Measurements from ENCODE around the gene S100A3. TPM values are rescaled to one million over a fixed set of nuclear protein-coding genes. Genes with fewer than 3 reads are reported as not detected.
"Not testable (repeated sequence)": the region's sequence is repeated elsewhere in the genome, so short reads cannot be mapped to it uniquely, and the experiment has no call there.

Gene S100A3
- total RNA-seq, 2 donors from 2014 or later, result 0.61 TPM; not detected in 1

- no peaks in the 10 kb centered on the region for H3K27me3 ChIP-seq
- no peak overlapping the region for H3K27ac ChIP-seq
- H3K4me1 ChIP-seq, result peaks cover 26% of the 10 kb centered on the region
- H3K9me3 ChIP-seq, result no peaks in the 10 kb centered on the region
- no peaks in the 10 kb centered on the region for H3K36me3 ChIP-seq
- no peak overlapping the region for H3K4me3 ChIP-seq
- no peak for TF ChIP-seq CTCF (IDR thresholded peaks at IDR 0.05)
- no peak for DNase-seq
- H3K9ac ChIP-seq (ENCODE audit: low read depth in 2 of 2, low read length in 2 of 2), result no peak overlapping the region
- intact Hi-C loops (cut with DNase I), result loop anchor here (10.0 kb wide), 1 partner anchor 209 kb away; the partner anchor contains the start of gene S100A9
Measured at GRCh38 chr1:153563483-153563901, 14.4 kb upstream of the S100A3 start.

GRCh38 chr1:153562021-153562420, 13.0 kb upstream of the S100A3 start:
- not testable (repeated sequence) for H3K36me3 ChIP-seq; H3K4me3 ChIP-seq; H3K27me3 ChIP-seq; H3K9me3 ChIP-seq; H3K27ac ChIP-seq; H3K9ac ChIP-seq (ENCODE audit: low read depth in 2 of 2, low read length in 2 of 2); DNase-seq
- peaks cover 16% of the 10 kb centered on the region for H3K4me1 ChIP-seq
- intact Hi-C loops (cut with DNase I), result loop anchor here (10.0 kb wide), 1 partner anchor 207 kb away; the partner anchor contains the start of gene S100A9

GRCh38 chr1:153561466-153561985, 12.5 kb upstream of the S100A3 start:
- H3K27ac ChIP-seq, result no peak overlapping the region
- no peaks in the 10 kb centered on the region for H3K36me3 ChIP-seq
- no peak overlapping the region for H3K4me3 ChIP-seq
- no peaks in the 10 kb centered on the region for H3K27me3 ChIP-seq
- DNase-seq, result no peak
- intact Hi-C loops (cut with DNase I), result loop anchor here (10.0 kb wide), 1 partner anchor 207 kb away; the partner anchor contains the start of gene S100A9
- H3K9me3 ChIP-seq, result no peaks in the 10 kb centered on the region
- H3K4me1 ChIP-seq, result peaks cover 12% of the 10 kb centered on the region
- no peak for TF ChIP-seq CTCF (IDR thresholded peaks at IDR 0.05)
- no peak overlapping the region for H3K9ac ChIP-seq (ENCODE audit: low read depth in 2 of 2, low read length in 2 of 2)

GRCh38 chr1:153560771-153561465, 11.9 kb upstream of the S100A3 start:
- H3K36me3 ChIP-seq, result no peaks in the 10 kb centered on the region
- no peak overlapping the region for H3K4me3 ChIP-seq
- intact Hi-C loops (cut with DNase I), result loop anchor here (10.0 kb wide), 1 partner anchor 206 kb away; the partner anchor contains the start of gene S100A9
- peaks cover 7% of the 10 kb centered on the region for H3K4me1 ChIP-seq
- H3K9me3 ChIP-seq, result no peaks in the 10 kb centered on the region
- TF ChIP-seq CTCF (IDR thresholded peaks at IDR 0.05), result no peak
- H3K27me3 ChIP-seq, result no peaks in the 10 kb centered on the region
- no peak overlapping the region for H3K27ac ChIP-seq
- H3K9ac ChIP-seq (ENCODE audit: low read depth in 2 of 2, low read length in 2 of 2), result no peak overlapping the region
- DNase-seq, result no peak

- H3K4me1 ChIP-seq, result peaks cover under 1% of the 10 kb centered on the region
- no peak for TF ChIP-seq CTCF (IDR thresholded peaks at IDR 0.05)
- intact Hi-C loops (cut with DNase I), result loop anchor here (10.0 kb wide), 1 partner anchor 205 kb away; the partner anchor contains the start of gene S100A9
- H3K4me3 ChIP-seq, result no peak overlapping the region
- H3K9me3 ChIP-seq, result no peaks in the 10 kb centered on the region
- H3K9ac ChIP-seq (ENCODE audit: low read depth in 2 of 2, low read length in 2 of 2), result no peak overlapping the region
- no peak overlapping the region for H3K27ac ChIP-seq
- no peaks in the 10 kb centered on the region for H3K36me3 ChIP-seq
- no peaks in the 10 kb centered on the region for H3K27me3 ChIP-seq
- no peak for DNase-seq
Measured at GRCh38 chr1:153560241-153560640, 11.2 kb upstream of the S100A3 start.

- no peaks in the 10 kb centered on the region for H3K36me3 ChIP-seq
- no peak for TF ChIP-seq CTCF (IDR thresholded peaks at IDR 0.05)
- intact Hi-C loops (cut with DNase I), result no loop called here
Measured at GRCh38 chr1:153557877-153558276, 8.8 kb upstream of the S100A3 start.

More at GRCh38 chr1:153557877-153558276, 8.8 kb upstream of the S100A3 start:
- no peak overlapping the region for H3K27ac ChIP-seq
- no peaks in the 10 kb centered on the region for H3K27me3 ChIP-seq
- H3K9me3 ChIP-seq, result no peaks in the 10 kb centered on the region
- no peak for DNase-seq
- H3K4me1 ChIP-seq, result no peaks in the 10 kb centered on the region
- no peak overlapping the region for H3K4me3 ChIP-seq
- no peak overlapping the region for H3K9ac ChIP-seq (ENCODE audit: low read depth in 2 of 2, low read length in 2 of 2)

Data from colonic mucosa (tissue), 4 donors.